ENCODE measurements around the gene ANO6. TPM values are rescaled to one million over a fixed set of nuclear protein-coding genes. Genes with fewer than 3 reads are reported as not detected.

The ANO6 gene
- total and polyA plus RNA-seq, 8 donors, result 4.4 to 78.8 (median 21.9) TPM

- intact Hi-C loops (cut with DNase I; ENCODE audit: low total_unique reads), result no loop called here
- H3K27me3 ChIP-seq, result no peaks in the 10 kb centered on the region
- 96 to 100% (median 97%) methylated on average over 1 of the region's 1 CpG for WGBS, 5 donors
- TF ChIP-seq EP300 (IDR thresholded peaks at IDR 0.05), result no peak
- no peak for TF ChIP-seq POLR2A (IDR thresholded peaks at IDR 0.05)
- no peak for TF ChIP-seq POLR2AphosphoS5 (IDR thresholded peaks at IDR 0.05)
- no peak for TF ChIP-seq CTCF (IDR thresholded peaks at IDR 0.05)
- H3K27ac ChIP-seq, result no peak overlapping the region
- DNase-seq, result no peak
- peaks cover 0 to 14% (median 11%) of the 10 kb centered on the region in 4 donors for H3K36me3 ChIP-seq
- H3K9me3 ChIP-seq, result no peaks in the 10 kb centered on the region
- peaks cover 0 to 13% (median 7%) of the 10 kb centered on the region in 4 donors for H3K4me1 ChIP-seq
- no peak overlapping the region for H3K4me3 ChIP-seq
Measured at GRCh38 chr12:45334396-45334795, 118.5 kb downstream of the ANO6 start.

GRCh38 chr12:45336331-45336730 is 120.4 kb downstream of the ANO6 start:
- 86 to 100% (median 89%) methylated on average over 2 of the region's 2 CpGs for WGBS, 5 donors
- no peak overlapping the region for H3K4me3 ChIP-seq

GRCh38 chr12:45336762-45337596 is 121.1 kb downstream of the ANO6 start:
- Histone ChIP-seq H3K36me3 (peaks cover 0 to 9% (median 6%) of the 10 kb centered on the region in 4 donors), H3K4me3 (no peak overlapping the region), H3K27me3 (no peaks in the 10 kb centered on the region), H3K27ac (no peak overlapping the region), H3K4me1 (peaks cover 0 to 18% (median 7%) of the 10 kb centered on the region in 4 donors), H3K9me3 (no peaks in the 10 kb centered on the region)
- 92 to 95% (median 94%) methylated on average over 3 of the region's 3 CpGs for WGBS, 5 donors
- peak in 1 of 2 donors; percentile 15 for DNase-seq
- no peak for TF ChIP-seq EP300 (IDR thresholded peaks at IDR 0.05)
- intact Hi-C loops (cut with DNase I; ENCODE audit: low total_unique reads), result no loop called here

More at GRCh38 chr12:45336331-45336730, 120.4 kb downstream of the ANO6 start:
- no peak overlapping the region for H3K27ac ChIP-seq
- no peak for DNase-seq
- TF ChIP-seq POLR2AphosphoS5 (IDR thresholded peaks at IDR 0.05) (no peak), CTCF (IDR thresholded peaks at IDR 0.05) (no peak), EP300 (IDR thresholded peaks at IDR 0.05) (no peak), POLR2A (IDR thresholded peaks at IDR 0.05) (no peak)
- H3K9me3 ChIP-seq, result no peaks in the 10 kb centered on the region
- H3K4me1 ChIP-seq, result peaks cover 0 to 18% (median 7%) of the 10 kb centered on the region in 4 donors
- H3K27me3 ChIP-seq, result no peaks in the 10 kb centered on the region
- H3K36me3 ChIP-seq, result peaks cover 0 to 14% (median 11%) of the 10 kb centered on the region in 4 donors
- intact Hi-C loops (cut with DNase I; ENCODE audit: low total_unique reads), result no loop called here

- H3K27ac ChIP-seq, result no peak overlapping the region
- TF ChIP-seq POLR2AphosphoS5 (IDR thresholded peaks at IDR 0.05), result no peak
- TF ChIP-seq CTCF (IDR thresholded peaks at IDR 0.05), result no peak
- TF ChIP-seq EP300 (IDR thresholded peaks at IDR 0.05), result no peak
- TF ChIP-seq POLR2A (IDR thresholded peaks at IDR 0.05), result no peak
Measured at GRCh38 chr12:45337835-45338234, 121.9 kb downstream of the ANO6 start.

GRCh38 chr12:45338272-45338671 is 122.4 kb downstream of the ANO6 start:
- H3K27ac ChIP-seq, result no peak overlapping the region
- H3K4me3 ChIP-seq, result no peak overlapping the region
- H3K9me3 ChIP-seq, result no peaks in the 10 kb centered on the region
- TF ChIP-seq POLR2AphosphoS5 (IDR thresholded peaks at IDR 0.05) (no peak), POLR2A (IDR thresholded peaks at IDR 0.05) (no peak), CTCF (IDR thresholded peaks at IDR 0.05) (no peak), EP300 (IDR thresholded peaks at IDR 0.05) (no peak)
- no peaks in the 10 kb centered on the region for H3K27me3 ChIP-seq
- intact Hi-C loops (cut with DNase I; ENCODE audit: low total_unique reads), result no loop called here
- WGBS, 5 donors, result 44 to 77% (median 52%) methylated on average over 1 of the region's 1 CpG
- peaks cover 0 to 18% (median 7%) of the 10 kb centered on the region in 4 donors for H3K4me1 ChIP-seq
- peak in 1 of 2 donors; percentile 30 for DNase-seq
- H3K36me3 ChIP-seq, result no peaks in the 10 kb centered on the region

More at GRCh38 chr12:45337835-45338234, 121.9 kb downstream of the ANO6 start:
- intact Hi-C loops (cut with DNase I; ENCODE audit: low total_unique reads), result no loop called here
- Histone ChIP-seq H3K4me3 (no peak overlapping the region), H3K27me3 (no peaks in the 10 kb centered on the region), H3K9me3 (no peaks in the 10 kb centered on the region), H3K36me3 (peaks cover 0 to under 1% (median 0%) of the 10 kb centered on the region in 4 donors), H3K4me1 (peaks cover 0 to 18% (median 7%) of the 10 kb centered on the region in 4 donors)
- no peak for DNase-seq
